22Rv1 (cell line): ENCODE measurements around the gene SNX3.

Experiments used
- CTCF ChIP-seq: fragments of 450-650 bp; IDR thresholded peaks from 2 replicates; pipeline ENCODE4 v1.5.1; 2017; ENCODE audit warnings: mild to moderate bottlenecking
- ZFX ChIP-seq: fragments of 450-650 bp; IDR thresholded peaks from 2 replicates; pipeline ENCODE4 v1.6.1; 2017; ENCODE audit warnings: antibody characterized with exemption, borderline replicate concordance

DNA sequence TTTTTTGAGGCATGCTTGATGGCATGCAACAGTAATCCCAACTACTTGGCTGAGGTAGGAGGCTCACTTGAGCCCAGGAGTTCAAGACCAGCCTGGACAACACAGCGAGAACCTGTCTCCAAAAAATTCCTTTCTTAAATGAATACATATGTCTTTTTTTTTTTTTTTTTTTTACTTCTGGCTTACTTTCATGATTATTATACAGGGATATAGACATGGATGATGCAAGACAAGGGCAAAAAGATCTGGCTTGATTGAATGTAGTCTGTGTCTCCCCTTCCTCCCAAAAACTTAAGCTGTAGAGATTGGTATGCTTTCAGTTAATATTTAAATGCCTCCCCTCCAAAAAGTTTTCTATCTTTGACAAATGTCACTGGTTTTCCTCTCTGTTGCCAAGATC is 7.6 kb downstream of the SNX3 start:
- TF ChIP-seq CTCF (no peak), ZFX (no peak)
